Measurements from ENCODE around the gene MTARC1. TPM values are rescaled to one million over a fixed set of nuclear protein-coding genes. Genes with fewer than 3 reads are reported as not detected.

MTARC1 gene
- total and polyA plus RNA-seq, 2 donors (not counting 1 experiment from before 2014, with no cell fraction given) = 0.49 to 2.9 TPM

DNA sequence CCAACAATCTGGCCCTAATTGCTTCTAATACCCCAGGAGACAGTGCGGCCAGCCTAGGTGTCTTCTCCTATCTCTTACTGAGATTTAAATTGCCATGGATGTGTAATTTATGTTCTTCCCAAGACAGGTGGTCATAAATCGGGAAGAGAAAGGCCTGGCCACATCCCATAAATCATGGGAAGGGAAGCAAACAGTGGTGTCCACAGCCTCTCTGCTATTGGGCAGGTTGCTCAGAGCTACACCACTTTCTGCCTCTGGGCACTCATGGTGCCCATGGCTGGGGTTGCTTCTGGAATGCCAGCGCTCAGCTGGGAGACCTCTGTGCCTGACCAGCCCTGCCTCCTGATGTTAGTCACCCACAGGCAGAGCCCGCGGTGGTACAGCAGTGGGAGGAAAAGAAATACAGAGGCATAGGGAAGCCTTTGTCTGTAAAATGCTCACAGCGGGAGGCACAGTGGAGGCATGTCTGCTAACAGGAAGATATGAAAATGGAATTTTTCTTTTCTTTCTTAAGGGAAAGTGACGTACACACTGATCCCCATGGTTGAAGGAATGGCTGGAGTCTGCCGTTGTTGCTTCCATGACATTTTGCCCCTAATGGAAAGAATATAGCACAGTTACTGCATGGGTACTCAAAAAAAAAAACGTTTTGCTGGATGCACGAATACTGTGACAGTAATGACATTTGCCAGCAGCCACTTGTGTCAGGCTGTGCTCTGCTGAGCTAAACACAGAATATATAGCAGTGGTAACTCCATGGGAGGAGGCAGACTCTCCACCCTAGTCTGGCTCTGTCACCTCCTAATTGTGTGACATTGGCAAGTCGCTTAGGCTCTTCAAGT, 21.9 kb downstream of the MTARC1 start:
- no peak overlapping the region for H3K4me3 Mint-ChIP-seq
- intact Hi-C loops (cut with micrococcal nuclease) = no loop called here
- no peaks in the 10 kb centered on the region for H4K20me1 ChIP-seq (ENCODE audit: control insufficient read depth, insufficient read depth, low read length, poor library complexity, severe bottlenecking)
- H3K79me2 ChIP-seq (ENCODE audit: control insufficient read depth, insufficient read depth, low read length) = no peaks in the 10 kb centered on the region
- no peaks in the 10 kb centered on the region for H3K36me3 ChIP-seq (replicated peaks in 1 of 2; ENCODE audit: control extremely low read depth in 1 of 2, control insufficient read depth in 1 of 2, extremely low read depth in 1 of 2, insufficient read depth in 2 of 2, low read length in 1 of 2)
- TF ChIP-seq, protein P1, sequence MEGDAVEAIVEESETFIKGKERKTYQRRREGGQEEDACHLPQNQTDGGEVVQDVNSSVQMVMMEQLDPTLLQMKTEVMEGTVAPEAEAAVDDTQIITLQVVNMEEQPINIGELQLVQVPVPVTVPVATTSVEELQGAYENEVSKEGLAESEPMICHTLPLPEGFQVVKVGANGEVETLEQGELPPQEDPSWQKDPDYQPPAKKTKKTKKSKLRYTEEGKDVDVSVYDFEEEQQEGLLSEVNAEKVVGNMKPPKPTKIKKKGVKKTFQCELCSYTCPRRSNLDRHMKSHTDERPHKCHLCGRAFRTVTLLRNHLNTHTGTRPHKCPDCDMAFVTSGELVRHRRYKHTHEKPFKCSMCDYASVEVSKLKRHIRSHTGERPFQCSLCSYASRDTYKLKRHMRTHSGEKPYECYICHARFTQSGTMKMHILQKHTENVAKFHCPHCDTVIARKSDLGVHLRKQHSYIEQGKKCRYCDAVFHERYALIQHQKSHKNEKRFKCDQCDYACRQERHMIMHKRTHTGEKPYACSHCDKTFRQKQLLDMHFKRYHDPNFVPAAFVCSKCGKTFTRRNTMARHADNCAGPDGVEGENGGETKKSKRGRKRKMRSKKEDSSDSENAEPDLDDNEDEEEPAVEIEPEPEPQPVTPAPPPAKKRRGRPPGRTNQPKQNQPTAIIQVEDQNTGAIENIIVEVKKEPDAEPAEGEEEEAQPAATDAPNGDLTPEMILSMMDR (IDR thresholded peaks at IDR 0.05) = no peak
- TF ChIP-seq EZH2 (IDR thresholded peaks at IDR 0.05; ENCODE audit: borderline replicate concordance, insufficient read depth, low read depth, low read length, poor library complexity, severe bottlenecking) = no peak
- no peak overlapping the region for H3K4me3 ChIP-seq (ENCODE audit: control extremely low read depth in 1 of 5, extremely low read depth in 1 of 5, insufficient read depth in 1 of 5, low read depth in 2 of 5, low read length in 4 of 5)
- peaks cover 6% of the 10 kb centered on the region for H3K4me1 Mint-ChIP-seq
- ChIA-PET POLR2A (no interaction called here), CTCF (interaction anchor here (1.0 to 4.7 kb wide), 10 partner anchors 11 to 669 kb away, joined by 3 to 45 read pairs (median 5); partner anchors contain the start of gene C1orf115)
- ATAC-seq (ENCODE audit: low read depth) (no peak), DNase-seq (no peak)
- H3K4me2 ChIP-seq (replicated peaks; ENCODE audit: low read depth, low read length, poor library complexity, severe bottlenecking) = no peak overlapping the region
- no peak overlapping the region for H3K27ac ChIP-seq (ENCODE audit: low read length in 2 of 2)
- no peak overlapping the region for H2AFZ ChIP-seq (ENCODE audit: insufficient read depth, low read depth, low read length, poor library complexity, severe bottlenecking)
- no peak overlapping the region for H3K27ac Mint-ChIP-seq
- peaks cover 7% of the 10 kb centered on the region for H3K27me3 Mint-ChIP-seq
- H3K9ac ChIP-seq (ENCODE audit: low read length) = no peak overlapping the region
- WGBS (ENCODE audit: insufficient coverage) = 96% methylated on average over 9 of the region's 11 CpGs
- no peaks in the 10 kb centered on the region for H3K9me3 ChIP-seq (ENCODE audit: control extremely low read depth in 1 of 3, control insufficient read depth in 2 of 3, insufficient read depth in 1 of 3, low read length in 2 of 3)
- no peaks in the 10 kb centered on the region for H3K9me3 Mint-ChIP-seq (ENCODE audit: insufficient read depth)
- peaks cover 0 to 9% (median 2%) of the 10 kb centered on the region in 4 experiments for H3K27me3 ChIP-seq (replicated peaks in 1 of 4; ENCODE audit: control extremely low read depth in 1 of 4, control insufficient read depth in 3 of 4, insufficient read depth in 4 of 4, low read length in 3 of 4)
- H3K4me1 ChIP-seq (ENCODE audit: control insufficient read depth in 2 of 2, insufficient read depth in 2 of 2, low read length in 2 of 2) = peaks cover 0 to 5% of the 10 kb centered on the region in 2 donors

DNA sequence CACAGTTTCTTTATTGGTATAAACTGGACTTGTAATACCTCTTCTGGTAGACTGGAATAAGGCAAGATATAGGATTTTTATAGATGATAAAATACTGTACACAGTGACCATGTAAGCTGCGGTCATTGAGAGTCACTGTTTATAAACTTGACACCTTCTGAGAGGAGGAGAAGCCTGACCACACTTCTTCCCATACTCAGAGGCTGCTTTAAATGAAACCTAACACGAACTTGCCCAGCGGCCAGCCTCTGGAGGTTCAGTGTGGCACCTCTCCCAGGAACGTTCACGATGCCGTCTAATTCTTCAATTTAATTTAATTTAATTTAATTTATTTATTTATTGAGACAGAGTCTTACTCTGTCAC, 22.5 kb downstream of the MTARC1 start:
- ChIA-PET POLR2A (no interaction called here), CTCF (interaction anchor here (0.9 to 4.7 kb wide), 11 partner anchors 10 to 1646 kb away, joined by 3 to 48 read pairs (median 5); no protein-coding TSS in a partner anchor)
- H3K4me3 ChIP-seq (ENCODE audit: control extremely low read depth in 1 of 5, extremely low read depth in 1 of 5, insufficient read depth in 1 of 5, low read depth in 2 of 5, low read length in 4 of 5) = no peak overlapping the region
- TF ChIP-seq EZH2 (IDR thresholded peaks at IDR 0.05; ENCODE audit: borderline replicate concordance, insufficient read depth, low read depth, low read length, poor library complexity, severe bottlenecking) = no peak
- TF ChIP-seq, protein P1 (IDR thresholded peaks at IDR 0.05) = no peak
- Mint-ChIP-seq H3K4me1 (peaks cover 6% of the 10 kb centered on the region), H3K4me3 (no peak overlapping the region), H3K27me3 (peaks cover 7% of the 10 kb centered on the region), H3K27ac (no peak overlapping the region), H3K9me3 (ENCODE audit: insufficient read depth) (no peaks in the 10 kb centered on the region)
- H3K9ac ChIP-seq (ENCODE audit: low read length) = no peak overlapping the region
- H3K79me2 ChIP-seq (ENCODE audit: control insufficient read depth, insufficient read depth, low read length) = no peaks in the 10 kb centered on the region
- H3K4me2 ChIP-seq (replicated peaks; ENCODE audit: low read depth, low read length, poor library complexity, severe bottlenecking) = no peak overlapping the region
- WGBS (ENCODE audit: insufficient coverage) = no CpG with 5 or more reads among the region's 6 CpGs
- peaks cover 0 to 9% (median 2%) of the 10 kb centered on the region in 4 experiments for H3K27me3 ChIP-seq (replicated peaks in 1 of 4; ENCODE audit: control extremely low read depth in 1 of 4, control insufficient read depth in 3 of 4, insufficient read depth in 4 of 4, low read length in 3 of 4)
- no peak overlapping the region for H3K27ac ChIP-seq (ENCODE audit: low read length in 2 of 2)
- no peaks in the 10 kb centered on the region for H3K9me3 ChIP-seq (ENCODE audit: control extremely low read depth in 1 of 3, control insufficient read depth in 2 of 3, insufficient read depth in 1 of 3, low read length in 2 of 3)
- intact Hi-C loops (cut with micrococcal nuclease) = no loop called here
- DNase-seq (no peak), ATAC-seq (ENCODE audit: low read depth) (no peak)
- H2AFZ ChIP-seq (ENCODE audit: insufficient read depth, low read depth, low read length, poor library complexity, severe bottlenecking) = no peak overlapping the region
- no peaks in the 10 kb centered on the region for H4K20me1 ChIP-seq (ENCODE audit: control insufficient read depth, insufficient read depth, low read length, poor library complexity, severe bottlenecking)
- H3K36me3 ChIP-seq (replicated peaks in 1 of 2; ENCODE audit: control extremely low read depth in 1 of 2, control insufficient read depth in 1 of 2, extremely low read depth in 1 of 2, insufficient read depth in 2 of 2, low read length in 1 of 2) = no peaks in the 10 kb centered on the region
- H3K4me1 ChIP-seq (ENCODE audit: control insufficient read depth in 2 of 2, insufficient read depth in 2 of 2, low read length in 2 of 2) = peaks cover 0 to 5% of the 10 kb centered on the region in 2 donors

All from B cell (primary cell).